Measurements from ENCODE around the gene KCNK3. TPM values are rescaled to one million over a fixed set of nuclear protein-coding genes. Genes with fewer than 3 reads are reported as not detected.
A peak's percentile ranks its signal among the peaks of the same experiment; 100 is the strongest.

Gene KCNK3
- total RNA-seq, 1 experiment from 2014 or later: 0.09 TPM

- peaks cover 4% of the 10 kb centered on the region; the same call in 1 of the 2 replicates for H3K4me1 ChIP-seq (ENCODE audit: insufficient read depth, low read length)
- Mint-ChIP-seq H3K9me3 (no peaks in the 10 kb centered on the region), H3K27ac (peak overlapping the region in 1 of 3 experiments; percentile 84; a peak in 1 of 7 replicates), H3K27me3 (ENCODE audit: low read depth) (peaks cover 3% of the 10 kb centered on the region; the same call in 1 of the 2 replicates), H3K36me3 (ENCODE audit: insufficient read depth in 1 of 3, low read depth in 3 of 3) (no peaks in the 10 kb centered on the region), H3K4me3 (no peak overlapping the region), H3K4me1 (peaks cover 13 to 18% of the 10 kb centered on the region in 2 experiments)
- no peak for TF ChIP-seq CTCF (conservative IDR thresholded peaks at IDR 0.05)
- H3K9me3 ChIP-seq (ENCODE audit: control insufficient read depth, low read depth, low read length): no peaks in the 10 kb centered on the region
- peak overlapping the region; percentile 36 for H3K18ac ChIP-seq (ENCODE audit: insufficient read length, low read depth, low read length)
- no peak overlapping the region for H3K27ac ChIP-seq (ENCODE audit: insufficient read length, low read depth, low read length)
- DNase-seq: no peak
- H3K79me2 ChIP-seq (ENCODE audit: insufficient read depth, low read length): no peaks in the 10 kb centered on the region
- no peak overlapping the region for H2BK15ac ChIP-seq (ENCODE audit: low read depth, low read length)
- no peak overlapping the region for H3K4ac ChIP-seq (ENCODE audit: low read depth, low read length)
- no peak overlapping the region for H2AK5ac ChIP-seq (ENCODE audit: insufficient read length, low read length)
- no peak overlapping the region for H2AFZ ChIP-seq (ENCODE audit: low read length)
- no peak overlapping the region for H3K56ac ChIP-seq (ENCODE audit: insufficient read length, low read depth, low read length)
- no peak overlapping the region for H3K4me2 ChIP-seq (ENCODE audit: insufficient read depth, insufficient read length, low read length)
- no peak overlapping the region for H2BK120ac ChIP-seq (ENCODE audit: low read depth, low read length, poor library complexity, severe bottlenecking)
- no peak overlapping the region for H3K14ac ChIP-seq (ENCODE audit: insufficient read depth, low read length)
- H4K20me1 ChIP-seq (ENCODE audit: control insufficient read depth, insufficient read depth, insufficient read length): no peaks in the 10 kb centered on the region
- WGBS (ENCODE audit: extremely low coverage, insufficient read length, low lambda C conversion rate): no CpG with 5 or more reads among the region's 7 CpGs
- no peaks in the 10 kb centered on the region for H3K27me3 ChIP-seq (ENCODE audit: insufficient read depth, low read length)
- H3K79me1 ChIP-seq (ENCODE audit: insufficient read depth, low read depth, low read length, poor library complexity, severe bottlenecking): no peaks in the 10 kb centered on the region
- no peak overlapping the region for H2BK5ac ChIP-seq (ENCODE audit: insufficient read length, low read length)
- no peak overlapping the region for H4K8ac ChIP-seq (replicated peaks; ENCODE audit: insufficient read length, low read depth, low read length)
- H3K9ac ChIP-seq (ENCODE audit: extremely low read depth, insufficient read length, low read length): no peak overlapping the region
- H4K5ac ChIP-seq (ENCODE audit: insufficient read length, low read depth, low read length): no peak overlapping the region
- H4K91ac ChIP-seq (ENCODE audit: insufficient read length, low read depth, low read length): no peak overlapping the region
- no peak overlapping the region for H2BK12ac ChIP-seq (ENCODE audit: insufficient read length, low read depth, low read length)
- no peak overlapping the region for H3K23ac ChIP-seq (ENCODE audit: insufficient read length, low read depth, low read length)
- H3T11ph ChIP-seq (ENCODE audit: low read length): no peak overlapping the region
- H3K23me2 ChIP-seq (ENCODE audit: insufficient read length, low read depth, low read length, poor library complexity, severe bottlenecking): no peaks in the 10 kb centered on the region
- H2BK20ac ChIP-seq (ENCODE audit: low read depth, low read length, poor library complexity, severe bottlenecking): no peak overlapping the region
These were observed 28.0 kb downstream of the KCNK3 start for GRCh38 chr2:26720322-26721114.

All from H9 (cell line).